Neural cell (in vitro differentiated cells): ENCODE data around the gene DENND1A.

Experiments used
- EP300 ChIP-seq: fragments of 450-650 bp; conservative IDR thresholded peaks from 2 replicates; pipeline ENCODE4 v1.6.1; 2014; ENCODE audit warnings: antibody characterized with exemption, mild to moderate bottlenecking, moderate library complexity; ENCODE audit not compliant: poor library complexity, severe bottlenecking
- EZH2 ChIP-seq: fragments of 200-600, 300-800 bp; shearing (Covaris generic), sonication (generic); IDR thresholded peaks from 2 replicates; pipeline ENCODE4 v1.6.1; 2014; ENCODE audit warnings: antibody characterized with exemption, low read length, borderline replicate concordance, mild to moderate bottlenecking; ENCODE audit not compliant: insufficient read depth, poor library complexity, severe bottlenecking
- POLR2AphosphoS5 ChIP-seq: IDR thresholded peaks from 2 replicates; pipeline ENCODE4 v1.6.1; 2012
- TAF1 ChIP-seq: IDR thresholded peaks from 2 replicates; pipeline ENCODE4 v1.6.1; 2012; ENCODE audit warnings: low read depth
- TF ChIP-seq, protein P1 (sequence below): fragments of 450-650 bp; IDR thresholded peaks from 2 replicates; pipeline ENCODE4 v1.5.1; 2014; ENCODE audit warnings: antibody characterized with exemption, mild to moderate bottlenecking, moderate library complexity; ENCODE audit not compliant: poor library complexity, severe bottlenecking

DNA sequence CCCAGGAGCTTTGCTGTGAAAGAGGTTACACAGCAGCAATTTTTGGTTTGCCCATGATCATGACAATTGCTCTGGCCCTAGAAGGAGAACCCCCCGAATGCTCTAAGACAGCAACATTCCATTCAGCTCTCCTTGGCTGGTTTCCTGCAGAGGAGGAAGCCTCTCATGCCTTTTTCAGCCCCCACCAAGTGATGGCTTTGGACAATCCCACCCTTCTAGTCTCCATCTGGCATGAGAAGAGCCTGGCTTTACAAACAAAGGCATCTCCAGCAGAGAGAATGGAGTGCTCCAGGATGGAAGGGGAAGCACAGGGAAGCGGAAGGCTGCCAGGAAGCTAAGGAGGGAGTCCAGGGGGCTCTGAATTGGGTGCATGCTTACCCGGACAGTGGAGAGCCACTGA lies 475.6 kb downstream of the DENND1A start:
- TF ChIP-seq POLR2AphosphoS5 (no peak), EP300 (no peak), TAF1 (no peak), EZH2 (no peak)
- TF ChIP-seq, protein P1, sequence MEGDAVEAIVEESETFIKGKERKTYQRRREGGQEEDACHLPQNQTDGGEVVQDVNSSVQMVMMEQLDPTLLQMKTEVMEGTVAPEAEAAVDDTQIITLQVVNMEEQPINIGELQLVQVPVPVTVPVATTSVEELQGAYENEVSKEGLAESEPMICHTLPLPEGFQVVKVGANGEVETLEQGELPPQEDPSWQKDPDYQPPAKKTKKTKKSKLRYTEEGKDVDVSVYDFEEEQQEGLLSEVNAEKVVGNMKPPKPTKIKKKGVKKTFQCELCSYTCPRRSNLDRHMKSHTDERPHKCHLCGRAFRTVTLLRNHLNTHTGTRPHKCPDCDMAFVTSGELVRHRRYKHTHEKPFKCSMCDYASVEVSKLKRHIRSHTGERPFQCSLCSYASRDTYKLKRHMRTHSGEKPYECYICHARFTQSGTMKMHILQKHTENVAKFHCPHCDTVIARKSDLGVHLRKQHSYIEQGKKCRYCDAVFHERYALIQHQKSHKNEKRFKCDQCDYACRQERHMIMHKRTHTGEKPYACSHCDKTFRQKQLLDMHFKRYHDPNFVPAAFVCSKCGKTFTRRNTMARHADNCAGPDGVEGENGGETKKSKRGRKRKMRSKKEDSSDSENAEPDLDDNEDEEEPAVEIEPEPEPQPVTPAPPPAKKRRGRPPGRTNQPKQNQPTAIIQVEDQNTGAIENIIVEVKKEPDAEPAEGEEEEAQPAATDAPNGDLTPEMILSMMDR, result no peak
